ENCODE results near the gene SASH1. TPM values are rescaled to one million over a fixed set of nuclear protein-coding genes. Genes with fewer than 3 reads are reported as not detected.

SASH1 gene
- total and polyA plus RNA-seq, 9 of the 15 experiments (the other 6 are each of a cell fraction or from before 2014, with no cell fraction given) = 0.35 to 3.5 (median 1.6) TPM

- Histone ChIP-seq H3K27ac (ENCODE audit: extremely low read depth, low read depth, low read length) (no peak overlapping the region), H3K9me1 (ENCODE audit: control insufficient read depth, insufficient read depth, low read length) (no peaks in the 10 kb centered on the region), H3K36me3 (ENCODE audit: control insufficient read depth, insufficient read depth, low read length) (no peaks in the 10 kb centered on the region), H3K4me1 (replicated peaks in 1 of 2; ENCODE audit: control insufficient read depth in 2 of 2, insufficient read depth in 2 of 2, low read length in 2 of 2) (no peaks in the 10 kb centered on the region), H2AFZ (ENCODE audit: low read depth, low read length) (no peak overlapping the region), H3K9me3 (replicated peaks; ENCODE audit: control insufficient read depth, insufficient read depth, low read depth, low read length) (no peaks in the 10 kb centered on the region), H3K4me3 (no peak overlapping the region), H3K9ac (ENCODE audit: insufficient read depth in 1 of 2, low read depth in 2 of 2, low read length in 2 of 2) (no peak overlapping the region), H3K27me3 (ENCODE audit: control insufficient read depth in 2 of 2, insufficient read depth in 2 of 2, low read length in 2 of 2) (peaks cover 18 to 36% of the 10 kb centered on the region in 2 experiments; a peak in 4 of 5 replicates), H4K20me1 (replicated peaks; ENCODE audit: control insufficient read depth, insufficient read depth, low read length) (0 out of 2 replicates have a peak, but pooled peaks cover 7% of the 10 kb centered on the region), H3K79me2 (ENCODE audit: control insufficient read depth, insufficient read depth, low read length) (no peaks in the 10 kb centered on the region), H3K4me2 (ENCODE audit: insufficient read depth, low read length) (no peak overlapping the region)
- in situ Hi-C loops (cut with MboI) (no loop called here), intact Hi-C loops (cut with micrococcal nuclease) (no loop called here)
- ATAC-seq (no peak), FAIRE-seq (no peak), DNase-seq (ENCODE audit: extremely low read depth in 1 of 4, low spot score in 3 of 4) (no peak)
- 1% methylated on average over 8 of the region's 8 CpGs for WGBS (ENCODE audit: insufficient coverage, low coverage, missing lambda C conversion rate)
- ChIA-PET POLR2A (interaction anchor here (0.6 to 0.8 kb wide), 2 partner anchors 30 to 115 kb away, joined by 3 read pairs; no protein-coding TSS in a partner anchor), CTCF (ENCODE audit: low intra/inter-chr PET ratio) (no interaction called here)
- TF ChIP-seq AFF4 (CRISPR knock-in tag; IDR thresholded peaks at IDR 0.05) (no peak), NBN (IDR thresholded peaks at IDR 0.05; ENCODE audit: low read depth) (no peak), IFI16 (CRISPR knock-in tag; IDR thresholded peaks at IDR 0.05) (no peak), MAZ (CRISPR knock-in tag; conservative IDR thresholded peaks at IDR 0.05 in 1 of 2, IDR thresholded peaks at IDR 0.05 in 1 of 2) (no peak), KLF13 (tag; IDR thresholded peaks at IDR 0.05; ENCODE audit: borderline replicate concordance, low read depth) (no peak), THAP7 (CRISPR knock-in tag; IDR thresholded peaks at IDR 0.05) (no peak)
- TF ChIP-seq, protein P1, sequence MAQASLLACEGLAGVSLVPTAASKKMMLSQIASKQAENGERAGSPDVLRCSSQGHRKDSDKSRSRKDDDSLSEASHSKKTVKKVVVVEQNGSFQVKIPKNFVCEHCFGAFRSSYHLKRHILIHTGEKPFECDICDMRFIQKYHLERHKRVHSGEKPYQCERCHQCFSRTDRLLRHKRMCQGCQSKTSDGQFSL (CRISPR knock-in tag; IDR thresholded peaks at IDR 0.05) = no peak
- TF ChIP-seq, protein P1 (tag; IDR thresholded peaks at IDR 0.05) = no peak
- TF ChIP-seq, protein P2, sequence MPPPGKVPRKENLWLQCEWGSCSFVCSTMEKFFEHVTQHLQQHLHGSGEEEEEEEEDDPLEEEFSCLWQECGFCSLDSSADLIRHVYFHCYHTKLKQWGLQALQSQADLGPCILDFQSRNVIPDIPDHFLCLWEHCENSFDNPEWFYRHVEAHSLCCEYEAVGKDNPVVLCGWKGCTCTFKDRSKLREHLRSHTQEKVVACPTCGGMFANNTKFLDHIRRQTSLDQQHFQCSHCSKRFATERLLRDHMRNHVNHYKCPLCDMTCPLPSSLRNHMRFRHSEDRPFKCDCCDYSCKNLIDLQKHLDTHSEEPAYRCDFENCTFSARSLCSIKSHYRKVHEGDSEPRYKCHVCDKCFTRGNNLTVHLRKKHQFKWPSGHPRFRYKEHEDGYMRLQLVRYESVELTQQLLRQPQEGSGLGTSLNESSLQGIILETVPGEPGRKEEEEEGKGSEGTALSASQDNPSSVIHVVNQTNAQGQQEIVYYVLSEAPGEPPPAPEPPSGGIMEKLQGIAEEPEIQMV (tag; conservative IDR thresholded peaks at IDR 0.05; ENCODE audit: low read depth) = no peak
- no TSS peak for BruUV-seq (replicated peaks)
Measured at GRCh38 chr6:148430897-148431296, 88.3 kb downstream of the SASH1 start.
